Fibroblast of villous mesenchyme (primary cell): Measurements from ENCODE around the gene KCNT1. TPM values are rescaled to one million over a fixed set of nuclear protein-coding genes. Genes with fewer than 3 reads are reported as not detected.

Experiments
- DNase-seq: peaks from one replicate; pipeline ENCODE4 v3.0.0-alpha.2; 2010; ENCODE audit warnings: low read depth
- H3K4me3 ChIP-seq: 2 replicates; pipeline ENCODE4 v1.5.1; 2011; ENCODE audit warnings: low read depth, mild to moderate bottlenecking, low read length
- CTCF ChIP-seq: IDR thresholded peaks from 2 replicates; pipeline ENCODE4 v1.5.1; 2012; ENCODE audit warnings: low read depth, mild to moderate bottlenecking, low read length; ENCODE audit not compliant: insufficient read depth
- total RNA-seq: library from RNA; depleted of rRNA; stranded (reverse); fragments of >200 nt; gene quantifications from 2 replicates; pipeline ENCODE4 v1.2.3, GENCODE V29; 2012

The KCNT1 gene
- total RNA-seq, 1 donor, result not detected

DNA sequence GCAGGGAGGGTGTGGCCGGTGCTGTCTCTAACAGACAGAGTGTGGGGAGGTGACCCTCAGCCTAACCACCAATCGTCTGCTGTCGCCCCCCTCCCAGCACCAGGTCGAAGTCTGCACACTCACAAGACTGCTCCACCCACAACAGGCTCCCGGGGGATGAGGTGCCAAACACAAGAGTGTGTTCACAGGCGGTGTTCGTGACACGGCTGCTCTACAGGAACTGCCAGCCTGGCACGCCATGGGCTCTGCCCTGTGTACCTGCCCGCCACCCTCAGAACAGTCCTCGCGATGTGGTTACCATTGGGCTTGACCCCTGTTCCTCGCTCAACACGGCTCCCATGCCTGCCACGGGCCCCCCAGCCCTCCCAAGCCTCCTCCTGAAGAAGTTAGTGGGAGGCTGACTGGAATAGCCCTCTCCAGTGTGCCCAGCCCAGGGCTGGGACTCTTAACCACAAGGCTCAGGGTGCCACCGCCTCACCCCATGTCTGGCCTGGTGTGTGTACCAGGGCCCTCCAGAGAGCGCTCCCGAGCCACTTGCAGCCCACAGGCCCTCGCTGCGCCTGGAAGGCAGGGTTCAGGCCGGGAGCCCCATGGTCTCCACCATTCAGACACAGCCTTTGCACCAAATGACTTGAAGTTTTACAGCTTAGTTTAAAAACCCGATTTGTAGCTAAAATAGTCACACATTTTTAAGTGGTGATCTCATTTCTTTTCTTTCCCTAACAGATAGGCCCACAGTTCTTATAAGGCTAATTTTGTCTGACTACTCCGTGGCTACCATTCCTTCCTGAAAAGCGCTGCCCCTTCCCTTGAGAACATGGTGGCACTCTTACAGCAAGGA lies 102.8 kb downstream of the KCNT1 start:
- no peak for DNase-seq
- H3K4me3 ChIP-seq, result no peak overlapping the region

GRCh38 chr9:135805422-135806022 lies 103.5 kb downstream of the KCNT1 start:
- TF ChIP-seq CTCF, result no peak
- no peak overlapping the region for H3K4me3 ChIP-seq
- no peak for DNase-seq

More for the DNA sequence above, 102.8 kb downstream of the KCNT1 start:
- TF ChIP-seq CTCF, result peak; percentile 9

GRCh38 chr9:135809166-135809565 lies 107.2 kb downstream of the KCNT1 start:
- no peak overlapping the region for H3K4me3 ChIP-seq

GRCh38 chr9:135810806-135811575 lies 109.0 kb downstream of the KCNT1 start:
- TF ChIP-seq CTCF, result no peak
- H3K4me3 ChIP-seq, result no peak overlapping the region
- no peak for DNase-seq

More at GRCh38 chr9:135809166-135809565, 107.2 kb downstream of the KCNT1 start:
- TF ChIP-seq CTCF, result no peak
- peak; percentile 17 for DNase-seq

- TF ChIP-seq CTCF, result no peak
- H3K4me3 ChIP-seq, result no peak overlapping the region
- peak; percentile 3 for DNase-seq
These were observed 109.8 kb downstream of the KCNT1 start for GRCh38 chr9:135811801-135812200.

DNA sequence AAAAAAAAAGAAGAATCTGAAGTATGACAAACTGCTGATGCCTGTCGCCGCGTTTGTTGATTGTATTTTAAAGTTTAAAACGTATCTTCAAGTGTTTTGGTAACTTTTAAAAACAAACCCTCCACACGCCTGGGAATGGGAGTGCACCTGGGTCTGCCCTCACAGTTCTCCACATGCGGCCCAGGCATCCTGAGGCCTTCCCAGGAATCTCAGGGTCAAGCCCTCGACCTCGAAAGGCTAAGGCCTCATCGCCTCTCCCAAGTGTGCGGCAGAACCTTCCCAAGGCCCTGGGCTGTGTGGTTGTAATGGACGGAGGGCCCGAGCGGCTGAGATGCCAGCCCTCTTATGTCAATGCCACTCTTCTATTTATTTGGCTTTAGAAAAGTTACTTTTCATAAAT lies 111.0 kb downstream of the KCNT1 start:
- TF ChIP-seq CTCF, result no peak

More for the DNA sequence above, 111.0 kb downstream of the KCNT1 start:
- no peak overlapping the region for H3K4me3 ChIP-seq
- DNase-seq, result no peak
